Superior temporal gyrus (tissue), 1 donor: ENCODE results near the gene CCDC127.

ENCODE experiments used
- DNase-seq: peaks from one replicate; pipeline ENCODE4 v3.0.0-alpha.2; 2016; ENCODE audit errors: extremely low spot score

CCDC127 gene

GRCh38 chr5:159448-160172, 58.3 kb downstream of the CCDC127 start:
- no peak for DNase-seq

GRCh38 chr5:158807-159447, 59.0 kb downstream of the CCDC127 start:
- DNase-seq = no peak

- DNase-seq = no peak
These were observed 60.2 kb downstream of the CCDC127 start for GRCh38 chr5:157801-158200.

GRCh38 chr5:157126-157715, 60.7 kb downstream of the CCDC127 start:
- DNase-seq = no peak

- DNase-seq = no peak
These were observed 61.4 kb downstream of the CCDC127 start for GRCh38 chr5:156411-157072.

GRCh38 chr5:155651-156410, 62.1 kb downstream of the CCDC127 start:
- DNase-seq = no peak

GRCh38 chr5:154826-155225, 63.1 kb downstream of the CCDC127 start:
- DNase-seq = no peak

GRCh38 chr5:154236-154635, 63.7 kb downstream of the CCDC127 start:
- DNase-seq = no peak

GRCh38 chr5:153256-153655, 64.7 kb downstream of the CCDC127 start:
- no peak for DNase-seq

- DNase-seq = no peak
These were observed 65.9 kb downstream of the CCDC127 start for GRCh38 chr5:152077-152476.

GRCh38 chr5:150746-151145, 67.2 kb downstream of the CCDC127 start:
- no peak for DNase-seq

- no peak for DNase-seq
These were observed 68.0 kb downstream of the CCDC127 start for GRCh38 chr5:149745-150485.

- no peak for DNase-seq
These were observed 70.2 kb downstream of the CCDC127 start for GRCh38 chr5:147751-148150.
